Stimulated activated naive CD8-positive, alpha-beta T cell treated with anti-CD3 and anti-CD28 coated beads, Interleukin-15, Interleukin-2, amounts not matched to agents 100 ng/mL and 50 ng/mL, for 24 hours (primary cell): ENCODE data around the gene HYLS1.
A peak's percentile ranks its signal among the peaks of the same experiment; 100 is the strongest.
"Not testable (repeated sequence)": the region's sequence is repeated elsewhere in the genome, so short reads cannot be mapped to it uniquely, and the experiment has no call there.

ENCODE experiments used
- H3K27ac Mint-ChIP-seq: one replicate; pipeline ENCODE4 v1.8.0; 2021; ENCODE audit warnings: mild to moderate bottlenecking, mixed read lengths
- H3K27me3 Mint-ChIP-seq: one replicate; pipeline ENCODE4 v1.8.0; 2021; ENCODE audit warnings: mixed read lengths
- H3K36me3 Mint-ChIP-seq: one replicate; pipeline ENCODE4 v1.8.0; 2021; ENCODE audit warnings: low read depth, mixed read lengths
- H3K4me1 Mint-ChIP-seq: one replicate; pipeline ENCODE4 v1.8.0; 2021; ENCODE audit warnings: low read depth, mixed read lengths
- H3K4me3 Mint-ChIP-seq: one replicate; pipeline ENCODE4 v1.8.0; 2021; ENCODE audit warnings: mild to moderate bottlenecking, mixed read lengths
- H3K9me3 Mint-ChIP-seq: one replicate; pipeline ENCODE4 v1.8.0; 2021; ENCODE audit warnings: mixed read lengths

Gene HYLS1

DNA sequence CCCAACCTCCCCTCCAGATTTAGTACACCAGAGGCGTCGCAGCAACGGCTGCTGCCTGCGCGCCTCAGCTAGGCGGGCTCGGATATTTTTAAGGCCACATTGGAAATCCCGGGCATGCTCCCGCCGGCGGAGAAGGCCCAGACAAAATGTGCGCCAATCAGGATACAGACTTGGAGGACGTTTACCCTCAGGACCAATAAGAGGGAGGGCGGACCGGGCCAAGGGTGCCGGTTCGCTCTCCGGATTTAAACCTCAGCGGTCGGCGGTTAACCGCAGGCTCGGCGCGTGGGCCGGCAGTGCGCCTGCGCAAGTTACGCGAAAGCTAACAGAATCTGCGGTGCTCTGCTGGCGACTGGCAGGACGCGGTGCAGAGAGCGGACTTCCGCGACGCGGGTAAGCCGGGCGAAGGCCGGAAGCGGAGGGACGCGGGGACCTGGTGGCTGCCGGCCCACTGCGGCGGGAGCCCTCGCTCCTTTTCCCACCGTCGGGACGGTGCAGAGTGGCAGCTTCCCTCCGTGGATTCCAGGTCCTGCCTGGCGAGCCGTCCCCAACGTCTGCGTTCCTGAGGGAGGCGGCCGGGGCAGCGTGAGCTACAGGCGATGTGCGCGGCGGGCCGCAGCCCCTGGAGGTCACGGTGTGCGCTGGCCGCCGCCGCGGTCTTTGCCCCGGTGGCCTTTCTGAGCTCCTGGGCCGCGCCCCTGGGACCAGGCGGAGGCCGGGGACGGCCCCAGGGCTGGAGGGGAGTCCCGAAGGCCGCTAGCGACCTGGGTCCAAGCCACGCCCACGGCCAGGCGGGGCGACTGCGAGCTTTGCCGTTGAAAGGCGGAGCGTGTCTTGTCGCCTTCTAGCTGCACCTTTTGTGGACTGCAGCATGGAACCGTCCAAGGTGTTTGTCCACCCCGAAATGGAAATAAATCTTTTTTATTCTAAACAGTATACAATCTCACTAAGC is at the start of gene HYLS1:
Gene HYLS1 (plus strand): TSS at position 296 of the 952 bp plus-strand sequence. CDS start 11,701 bp downstream, outside the sequence.
- peak within 1 kb of the TSS; percentile 96 for H3K27ac Mint-ChIP-seq

GRCh38 chr11:125842321-125842948 is 45.0 kb upstream of the HYLS1 start:
- H3K36me3 Mint-ChIP-seq, result peaks cover 11% of the 10 kb centered on the region
- H3K27ac Mint-ChIP-seq, result no peak overlapping the region
- peaks cover 5% of the 10 kb centered on the region for H3K27me3 Mint-ChIP-seq
- no peak overlapping the region for H3K4me3 Mint-ChIP-seq
- H3K9me3 Mint-ChIP-seq, result peaks cover 26% of the 10 kb centered on the region
- no peaks in the 10 kb centered on the region for H3K4me1 Mint-ChIP-seq

More for the DNA sequence above, at the start of gene HYLS1:
- Mint-ChIP-seq H3K4me3 (peak within 1 kb of the TSS; percentile 84), H3K4me1 (peaks cover 36% of the 10 kb centered on the region), H3K27me3 (peaks cover 3% of the 10 kb centered on the region), H3K36me3 (peaks cover 17% of the 10 kb centered on the region), H3K9me3 (no peaks in the 10 kb centered on the region)

DNA sequence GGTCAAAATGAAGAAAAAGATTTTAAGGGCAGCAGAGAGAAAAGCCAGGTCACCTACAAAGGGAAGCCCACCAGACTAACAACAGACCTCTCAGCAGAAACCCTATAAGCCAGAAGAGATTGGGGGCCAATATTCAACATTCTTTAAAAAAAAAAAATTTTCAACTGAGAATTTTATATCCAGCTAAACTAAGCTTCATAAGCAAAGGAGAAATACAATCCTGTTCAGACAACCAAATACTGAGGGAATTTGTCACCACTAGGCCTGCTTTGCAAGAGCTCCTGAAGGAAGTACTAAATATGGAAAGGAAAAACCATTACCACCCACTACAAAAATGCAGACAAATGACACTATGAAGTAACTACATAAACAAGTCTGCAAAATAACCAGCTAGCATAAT is 41.3 kb upstream of the HYLS1 start:
- peaks cover 11% of the 10 kb centered on the region for H3K36me3 Mint-ChIP-seq
- no peak overlapping the region for H3K27ac Mint-ChIP-seq
- no peak overlapping the region for H3K4me3 Mint-ChIP-seq
- no peaks in the 10 kb centered on the region for H3K4me1 Mint-ChIP-seq
- H3K27me3 Mint-ChIP-seq, result peaks cover 16% of the 10 kb centered on the region
- peaks cover 29% of the 10 kb centered on the region for H3K9me3 Mint-ChIP-seq

GRCh38 chr11:125857670-125858069 is 29.8 kb upstream of the HYLS1 start:
- not testable (repeated sequence) for H3K36me3 Mint-ChIP-seq, H3K4me1 Mint-ChIP-seq, H3K9me3 Mint-ChIP-seq, H3K27ac Mint-ChIP-seq, H3K4me3 Mint-ChIP-seq
- H3K27me3 Mint-ChIP-seq, result peaks cover 21% of the 10 kb centered on the region

- H3K36me3 Mint-ChIP-seq, H3K27ac Mint-ChIP-seq, H3K4me1 Mint-ChIP-seq, H3K27me3 Mint-ChIP-seq, H3K9me3 Mint-ChIP-seq, H3K4me3 Mint-ChIP-seq: not testable (repeated sequence)
Measured at GRCh38 chr11:125862786-125863185, 24.7 kb upstream of the HYLS1 start.

GRCh38 chr11:125865354-125865753 is 22.1 kb upstream of the HYLS1 start:
- H3K27me3 Mint-ChIP-seq, H3K36me3 Mint-ChIP-seq, H3K27ac Mint-ChIP-seq, H3K9me3 Mint-ChIP-seq, H3K4me3 Mint-ChIP-seq, H3K4me1 Mint-ChIP-seq: not testable (repeated sequence)

- Mint-ChIP-seq H3K4me1 (no peaks in the 10 kb centered on the region), H3K36me3 (no peaks in the 10 kb centered on the region), H3K9me3 (no peaks in the 10 kb centered on the region), H3K27ac (no peak overlapping the region), H3K27me3 (peaks cover 4% of the 10 kb centered on the region), H3K4me3 (no peak overlapping the region)
Measured at GRCh38 chr11:125869521-125869920, 17.9 kb upstream of the HYLS1 start.

GRCh38 chr11:125871391-125872137 is 15.9 kb upstream of the HYLS1 start:
- H3K27ac Mint-ChIP-seq, result no peak overlapping the region
- H3K27me3 Mint-ChIP-seq, result peaks cover 4% of the 10 kb centered on the region
- H3K4me1 Mint-ChIP-seq, result no peaks in the 10 kb centered on the region
- H3K36me3 Mint-ChIP-seq, result no peaks in the 10 kb centered on the region
- no peak overlapping the region for H3K4me3 Mint-ChIP-seq
- no peaks in the 10 kb centered on the region for H3K9me3 Mint-ChIP-seq

DNA sequence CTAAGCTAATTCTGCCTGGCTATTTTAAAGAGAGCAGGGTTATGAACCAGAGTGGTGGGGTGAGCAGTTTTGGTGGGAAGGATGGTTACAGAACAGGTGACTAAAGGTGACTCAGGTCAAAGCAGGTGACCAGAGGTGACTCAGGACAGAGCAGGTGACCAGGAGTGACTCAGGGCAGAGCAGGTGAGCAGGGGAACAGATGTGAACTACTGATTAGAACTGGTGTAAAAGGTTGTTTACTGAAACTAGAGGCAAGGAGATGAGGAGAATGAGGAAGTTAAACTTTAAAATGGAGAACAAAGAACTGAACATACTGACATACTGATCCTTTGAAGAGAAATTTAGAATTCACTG is 15.4 kb upstream of the HYLS1 start:
- no peak overlapping the region for H3K27ac Mint-ChIP-seq
- peaks cover 4% of the 10 kb centered on the region for H3K27me3 Mint-ChIP-seq
- no peaks in the 10 kb centered on the region for H3K4me1 Mint-ChIP-seq
- no peaks in the 10 kb centered on the region for H3K36me3 Mint-ChIP-seq
- H3K4me3 Mint-ChIP-seq, result no peak overlapping the region
- no peaks in the 10 kb centered on the region for H3K9me3 Mint-ChIP-seq

DNA sequence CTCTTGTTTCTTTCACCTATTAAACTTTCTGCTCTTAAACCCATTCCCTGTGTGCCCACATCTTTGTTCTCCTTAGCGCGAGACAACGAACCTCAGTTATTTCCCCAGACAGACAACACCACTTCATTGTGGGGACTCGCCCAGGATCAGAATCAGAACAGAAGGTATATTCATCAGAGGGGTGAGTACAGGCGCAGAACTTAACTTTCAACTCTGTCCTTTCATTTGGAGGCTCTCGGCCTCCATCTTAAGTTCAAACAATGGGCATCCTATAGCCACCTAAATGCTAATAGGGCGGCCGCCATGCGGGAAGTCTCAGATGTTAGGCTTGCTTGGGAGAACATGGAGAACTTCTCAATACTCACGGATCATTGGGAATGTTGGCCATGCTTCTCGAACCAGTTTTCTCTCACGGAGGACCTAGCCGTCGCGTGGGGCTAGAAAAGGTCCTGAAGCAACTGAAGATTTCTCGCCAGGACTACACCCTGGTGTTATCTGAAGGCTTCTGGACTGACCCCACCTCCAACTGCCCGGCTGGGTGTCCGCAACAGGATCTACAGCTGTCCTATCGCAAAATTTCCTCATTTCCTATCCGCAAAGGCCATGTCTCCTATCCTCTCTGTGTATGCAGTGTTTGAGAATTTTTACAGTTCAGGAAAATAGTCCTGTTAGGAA is 13.4 kb upstream of the HYLS1 start:
- Mint-ChIP-seq H3K27me3 (peaks cover 4% of the 10 kb centered on the region), H3K36me3 (no peaks in the 10 kb centered on the region), H3K27ac (no peak overlapping the region), H3K4me1 (no peaks in the 10 kb centered on the region), H3K4me3 (no peak overlapping the region), H3K9me3 (no peaks in the 10 kb centered on the region)

DNA sequence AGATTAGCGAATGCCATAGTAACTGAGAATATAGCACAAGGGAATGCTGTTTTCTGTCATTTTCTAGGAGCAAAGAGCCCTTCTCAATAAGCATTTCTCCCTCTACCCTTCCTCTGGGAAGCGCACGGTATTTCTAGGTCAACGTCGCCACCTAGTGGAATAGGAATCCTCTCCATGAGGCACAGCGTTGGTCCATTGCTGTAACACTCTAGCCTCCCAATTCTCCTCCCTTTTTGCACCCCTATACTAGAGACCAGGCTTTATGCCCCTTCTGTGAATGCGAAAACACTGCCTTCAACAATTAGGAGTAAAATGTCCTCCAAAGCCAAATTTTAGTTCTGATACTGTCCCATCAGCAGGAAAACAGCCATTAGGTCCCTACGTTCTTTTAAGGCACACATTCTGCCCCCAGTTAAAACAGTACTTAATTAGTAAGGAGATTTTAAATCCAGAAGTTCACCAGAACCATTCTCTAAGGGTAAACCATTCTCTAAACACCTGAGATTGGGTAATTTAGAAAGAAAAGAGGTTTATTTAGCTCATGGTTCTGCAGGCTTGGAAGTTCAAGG is 12.8 kb upstream of the HYLS1 start:
- Mint-ChIP-seq H3K27ac (no peak overlapping the region), H3K4me1 (no peaks in the 10 kb centered on the region), H3K4me3 (no peak overlapping the region), H3K27me3 (peaks cover 4% of the 10 kb centered on the region), H3K36me3 (no peaks in the 10 kb centered on the region), H3K9me3 (no peaks in the 10 kb centered on the region)

DNA sequence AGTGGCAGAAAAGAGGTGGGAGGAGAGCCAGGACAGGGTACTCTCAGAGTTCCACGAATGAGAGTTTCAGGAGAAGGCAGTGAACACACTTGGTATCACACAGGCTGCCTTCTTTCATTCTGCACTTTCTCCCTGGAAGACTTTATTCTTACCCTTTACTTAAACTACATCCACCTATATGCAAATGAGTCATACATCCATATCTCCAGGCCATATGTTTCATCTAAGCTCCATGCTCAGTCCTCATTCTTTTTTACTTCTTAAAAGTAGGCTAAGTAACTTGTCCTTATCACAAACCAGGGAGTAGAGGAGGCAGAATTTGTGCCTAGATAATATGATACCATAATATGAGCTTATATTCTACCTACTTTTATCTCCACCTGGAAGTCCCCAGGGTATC is 6.2 kb upstream of the HYLS1 start:
- Mint-ChIP-seq H3K27ac (no peak overlapping the region), H3K9me3 (no peaks in the 10 kb centered on the region), H3K4me1 (no peaks in the 10 kb centered on the region), H3K4me3 (no peak overlapping the region), H3K36me3 (no peaks in the 10 kb centered on the region), H3K27me3 (peaks cover 9% of the 10 kb centered on the region)

DNA sequence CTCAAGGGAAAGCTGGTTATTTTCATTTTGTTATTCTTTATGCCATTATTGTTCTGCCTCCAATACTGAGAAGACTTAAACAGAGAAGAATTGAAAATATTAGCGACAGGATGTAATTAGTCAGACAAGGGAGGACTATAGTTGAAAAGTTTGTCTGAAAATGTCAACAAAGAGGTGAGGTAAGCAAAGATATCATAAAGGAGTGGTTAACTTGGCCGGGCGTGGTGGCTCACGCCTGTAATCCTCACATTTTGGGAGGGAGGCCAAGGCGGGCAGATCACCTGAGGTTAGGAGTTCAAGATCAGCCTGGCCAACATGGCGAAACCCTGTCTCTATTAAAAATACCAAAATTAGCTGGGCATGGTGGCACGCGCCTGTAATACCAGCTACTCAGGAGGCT is 4.1 kb upstream of the HYLS1 start:
- H3K9me3 Mint-ChIP-seq, result no peaks in the 10 kb centered on the region
- no peak overlapping the region for H3K4me3 Mint-ChIP-seq
- H3K27me3 Mint-ChIP-seq, result peaks cover 13% of the 10 kb centered on the region
- H3K4me1 Mint-ChIP-seq, result peaks cover 15% of the 10 kb centered on the region
- no peak overlapping the region for H3K27ac Mint-ChIP-seq
- H3K36me3 Mint-ChIP-seq, result peaks cover 4% of the 10 kb centered on the region

DNA sequence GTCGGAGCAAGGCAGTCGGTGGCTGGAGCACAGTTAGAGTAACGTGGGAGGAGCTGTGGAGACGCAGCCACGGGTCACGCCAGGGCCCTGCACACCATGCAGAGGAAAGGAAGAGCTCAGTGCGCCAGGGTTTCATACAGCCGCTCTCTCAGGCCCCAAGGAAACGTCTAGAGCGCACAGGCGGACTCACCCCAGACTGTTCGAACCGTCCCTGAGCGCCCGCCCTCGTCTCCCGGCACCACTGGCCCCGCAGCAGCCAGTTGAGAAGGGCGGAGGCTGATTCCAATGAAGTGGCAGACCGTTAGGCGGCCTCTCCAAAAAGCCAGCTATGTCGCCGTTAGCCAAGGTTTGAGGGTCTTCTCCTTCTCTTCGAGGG is 483 bp upstream of the HYLS1 start:
- Mint-ChIP-seq H3K36me3 (peaks cover 11% of the 10 kb centered on the region), H3K27ac (peak overlapping the region; percentile 96), H3K4me1 (peaks cover 31% of the 10 kb centered on the region), H3K27me3 (peaks cover 4% of the 10 kb centered on the region), H3K4me3 (peak overlapping the region; percentile 84), H3K9me3 (no peaks in the 10 kb centered on the region)
